H1 (cell line): ENCODE measurements around the gene ZSWIM4. TPM values are rescaled to one million over a fixed set of nuclear protein-coding genes. Genes with fewer than 3 reads are reported as not detected.

Experiments used
- CTCF ChIA-PET: fragments of 300-600 bp; sonication (Branson Sonifier 250); formaldehyde crosslinking; loops from one replicate; lab custom pipeline; 2021; ENCODE audit not compliant: partially characterized antibody; lab: Charles Lee
- POLR2A ChIA-PET: fragments of 300-600 bp; sonication (Branson Sonifier 250); formaldehyde crosslinking; loops from one replicate; lab custom pipeline; 2021; ENCODE audit warnings: inconsistent platforms; ENCODE audit not compliant: partially characterized antibody; lab: Charles Lee
- DNase-seq, 2 experiments: peaks; one replicate each; pipeline versions ENCODE4 v3.0.0 to v3.0.0-alpha.2; 2010 to 2022; ENCODE audit warnings: low spot score in 2 of 2, low read depth in 1 of 2, mixed read lengths in 1 of 2
- FAIRE-seq: peaks from 2 replicates; lab custom pipeline; 2011; peaks lifted over from hg19 to GRCh38; lab: Jason Lieb, UNC
- H2AFZ ChIP-seq: 2 replicates; pipeline ENCODE4 v1.8.1; 2012; ENCODE audit warnings: low read length, inconsistent platforms
- H2AK5ac ChIP-seq: 2 replicates; pipeline ENCODE4 v1.6.1; 2013; ENCODE audit warnings: low read depth, low read length
- H2BK120ac ChIP-seq: replicated peaks from 2 replicates; pipeline ENCODE3; 2013; ENCODE audit warnings: low read depth, low read length, inconsistent platforms
- H2BK12ac ChIP-seq: 2 replicates; pipeline ENCODE4 v1.6.1; 2013; ENCODE audit warnings: low read depth, low read length
- H2BK15ac ChIP-seq: 2 replicates; pipeline ENCODE4 v1.6.1; 2013; ENCODE audit warnings: low read length
- H2BK20ac ChIP-seq: 2 replicates; pipeline ENCODE4 v1.6.1; 2013; ENCODE audit warnings: low read length
- H2BK5ac ChIP-seq: 2 replicates; pipeline ENCODE4 v1.6.1; 2013; ENCODE audit warnings: low read depth, low read length
- H3K14ac ChIP-seq: 2 replicates; pipeline ENCODE4 v1.6.1; 2013; ENCODE audit warnings: inconsistent platforms; ENCODE audit not compliant: insufficient read length
- H3K18ac ChIP-seq: 2 replicates; pipeline ENCODE4 v1.6.1; 2013; ENCODE audit warnings: low read length; ENCODE audit errors: extremely low read depth
- H3K23ac ChIP-seq: 2 replicates; pipeline ENCODE4 v1.6.1; 2013; ENCODE audit warnings: inconsistent platforms; ENCODE audit not compliant: insufficient read length
- H3K23me2 ChIP-seq: 2 replicates; pipeline ENCODE4 v1.6.1; 2013; ENCODE audit warnings: low read depth, low read length
- H3K27ac ChIP-seq: 2 replicates; pipeline ENCODE4 v1.6.1; 2011; ENCODE audit warnings: low read depth, low read length, inconsistent platforms
- H3K27me3 ChIP-seq, 4 experiments: replicated peaks in 1 of 4; 1 replicate in 1 of 4; 2 replicates in 3 of 4; pipeline versions ENCODE4 v1.6.1 to v1.8.1; 2011 to 2013; ENCODE audit warnings: low read length in 3 of 4, mild to moderate bottlenecking in 3 of 4, inconsistent platforms in 2 of 4, mixed read lengths in 2 of 4, moderate library complexity in 1 of 4; ENCODE audit not compliant: control insufficient read depth in 3 of 4, insufficient read depth in 3 of 4; ENCODE audit errors: extremely low read depth in 1 of 4
- H3K36me3 ChIP-seq, 4 experiments: 2 replicates each; pipeline versions ENCODE4 v1.6.1 to v1.8.1; 2011 to 2013; ENCODE audit warnings: mild to moderate bottlenecking in 4 of 4, low read length in 3 of 4, moderate library complexity in 2 of 4, control low read depth in 1 of 4, inconsistent platforms in 1 of 4; ENCODE audit not compliant: insufficient read depth in 4 of 4, control insufficient read depth in 2 of 4
- H3K4ac ChIP-seq: replicated peaks from 2 replicates; pipeline ENCODE3; 2013; ENCODE audit warnings: low read length, low read depth, mixed read lengths, inconsistent platforms; ENCODE audit not compliant: insufficient read length
- H3K4me1 ChIP-seq, 4 experiments: replicated peaks in 1 of 4; 1 replicate in 1 of 4; 2 replicates in 3 of 4; pipeline versions ENCODE4 v1.6.1 to v1.8.1; 2011 to 2013; ENCODE audit warnings: low read length in 3 of 4, inconsistent platforms in 2 of 4, mixed read lengths in 1 of 4; ENCODE audit not compliant: insufficient read depth in 4 of 4, control insufficient read depth in 3 of 4
- H3K4me2 ChIP-seq, 2 experiments: 2 replicates each; pipeline versions ENCODE4 v1.6.1 to v1.8.1; 2011 to 2013; ENCODE audit warnings: low read depth in 2 of 2, low read length in 2 of 2, control low read depth in 1 of 2, inconsistent platforms in 1 of 2, mild to moderate bottlenecking in 1 of 2; ENCODE audit not compliant: insufficient read depth in 1 of 2
- H3K4me3 ChIP-seq, 4 experiments: fragments of 200-600, 300-600 bp in 1 of 4; sonication (generic), shearing (Covaris generic), sonication (Bioruptor Twin) in 1 of 4; 2 replicates each; pipeline versions ENCODE4 v1.5.1 to v1.8.1; 2011 to 2016; ENCODE audit warnings: low read length in 4 of 4, low read depth in 3 of 4, control low read depth in 2 of 4, inconsistent platforms in 2 of 4, mild to moderate bottlenecking in 2 of 4, mixed read lengths in 1 of 4, moderate library complexity in 1 of 4; ENCODE audit not compliant: insufficient read depth in 2 of 4; ENCODE audit errors: extremely low read depth in 1 of 4
- H3K56ac ChIP-seq: replicated peaks from 2 replicates; pipeline ENCODE3; 2013; ENCODE audit warnings: low read depth, mild to moderate bottlenecking, mixed read lengths, low read length, inconsistent platforms; ENCODE audit not compliant: insufficient read length
- H3K79me1 ChIP-seq: 2 replicates; pipeline ENCODE4 v1.6.1; 2013; ENCODE audit warnings: low read depth, low read length, control low read depth
- H3K79me2 ChIP-seq, 2 experiments: 2 replicates each; pipeline versions ENCODE4 v1.6.1 to v1.8.1; 2012 to 2013; ENCODE audit warnings: low read length in 2 of 2, mild to moderate bottlenecking in 2 of 2, inconsistent platforms in 1 of 2; ENCODE audit not compliant: insufficient read depth in 2 of 2, control insufficient read depth in 1 of 2
- H3K9ac ChIP-seq, 4 experiments: replicated peaks in 1 of 4; 1 replicate in 1 of 4; 2 replicates in 3 of 4; pipeline versions ENCODE4 v1.6.1 to v1.8.1; 2011 to 2013; ENCODE audit warnings: low read depth in 3 of 4, low read length in 3 of 4, control low read depth in 2 of 4, mild to moderate bottlenecking in 2 of 4, moderate library complexity in 2 of 4, inconsistent platforms in 1 of 4; ENCODE audit errors: extremely low read depth in 1 of 4
- H3K9me3 ChIP-seq, 2 experiments: 2 replicates each; pipeline versions ENCODE4 v1.6.1 to v1.8.1; 2012 to 2013; ENCODE audit warnings: mild to moderate bottlenecking in 2 of 2, moderate library complexity in 2 of 2, control low read depth in 1 of 2, inconsistent platforms in 1 of 2, low read depth in 1 of 2, low read length in 1 of 2, mixed read lengths in 1 of 2; ENCODE audit not compliant: insufficient read depth in 2 of 2
- H4K20me1 ChIP-seq, 2 experiments: replicated peaks in 1 of 2; 2 replicates each; pipeline versions ENCODE3 to v1.8.1; 2011 to 2013; ENCODE audit warnings: inconsistent platforms in 2 of 2, low read length in 2 of 2, mild to moderate bottlenecking in 1 of 2; ENCODE audit not compliant: insufficient read depth in 2 of 2, control insufficient read depth in 1 of 2
- H4K5ac ChIP-seq: 2 replicates; pipeline ENCODE4 v1.6.1; 2013; ENCODE audit warnings: low read length, low read depth, mixed read lengths, inconsistent platforms; ENCODE audit not compliant: insufficient read length
- H4K8ac ChIP-seq: 2 replicates; pipeline ENCODE4 v1.8.0; 2013; ENCODE audit warnings: mild to moderate bottlenecking, moderate library complexity, low read length, inconsistent platforms; ENCODE audit not compliant: insufficient read depth; ENCODE audit errors: extremely low read depth
- H4K91ac ChIP-seq: replicated peaks from 2 replicates; pipeline ENCODE3; 2013; ENCODE audit warnings: low read length, mixed read lengths, inconsistent platforms; ENCODE audit not compliant: insufficient read length
- ASH2L ChIP-seq: fragments of 200-600, 300-600 bp; sonication (generic); IDR thresholded peaks from one replicate; pipeline ENCODE4 v1.7.1; 2017; ENCODE audit warnings: low read length
- CEBPB ChIP-seq: IDR thresholded peaks from 2 replicates; pipeline ENCODE4 v1.6.1; 2012; ENCODE audit warnings: low read depth, low read length
- CHD1 ChIP-seq: IDR thresholded peaks from 2 replicates; pipeline ENCODE4 v1.6.1; 2012; ENCODE audit warnings: low read depth, low read length, improper control_type of control experiment
- CREB1 ChIP-seq: IDR thresholded peaks from 2 replicates; pipeline ENCODE4 v1.6.1; 2012; ENCODE audit warnings: inconsistent platforms
- JUND ChIP-seq: IDR thresholded peaks from 2 replicates; pipeline ENCODE4 v1.6.1; 2011; ENCODE audit warnings: mild to moderate bottlenecking, improper control_type of control experiment, low read length
- POU5F1 ChIP-seq: IDR thresholded peaks from 2 replicates; pipeline ENCODE4 v1.6.1; 2011; ENCODE audit warnings: low read depth, mild to moderate bottlenecking, low read length, moderate library complexity
- RFX5 ChIP-seq: IDR thresholded peaks from 2 replicates; pipeline ENCODE4 v1.6.1; 2011; ENCODE audit warnings: low read depth, low read length, improper control_type of control experiment, borderline replicate concordance
- RXRA ChIP-seq: IDR thresholded peaks from 2 replicates; pipeline ENCODE4 v1.6.1; 2011; ENCODE audit warnings: low read depth, mild to moderate bottlenecking, low read length, moderate library complexity; ENCODE audit not compliant: insufficient read depth
- SIRT6 ChIP-seq: IDR thresholded peaks from one replicate; pipeline ENCODE4 v1.7.1; 2012; ENCODE audit warnings: low read length, inconsistent platforms
- SP2 ChIP-seq: IDR thresholded peaks from 2 replicates; pipeline ENCODE4 v1.6.1; 2012; ENCODE audit warnings: mild to moderate bottlenecking, low read length, inconsistent platforms
- SP4 ChIP-seq: IDR thresholded peaks from 2 replicates; pipeline ENCODE4 v1.6.1; 2012; ENCODE audit warnings: low read length, inconsistent platforms
- TAF1 ChIP-seq: IDR thresholded peaks from 2 replicates; pipeline ENCODE4 v1.6.1; 2011; ENCODE audit warnings: mild to moderate bottlenecking, low read depth, low read length
- TAF7 ChIP-seq: optimal IDR thresholded peaks from 2 replicates; pipeline ENCODE3; 2011; ENCODE audit warnings: low read depth, mild to moderate bottlenecking, inconsistent platforms, low read length, moderate library complexity, borderline replicate concordance
- YY1 ChIP-seq: IDR thresholded peaks from 2 replicates; pipeline ENCODE4 v1.6.1; 2011; ENCODE audit warnings: low read depth, mild to moderate bottlenecking, low read length
- WGBS, 2 experiments: shearing (Covaris generic) in 1 of 2; methylation state at CpG; one replicate each; pipeline versions ENCODE4 v1.1.6 to v1.1.7; 2013 to 2015; ENCODE audit warnings: low lambda C conversion rate in 2 of 2, mixed read lengths in 2 of 2, inconsistent platforms in 1 of 2, low coverage in 1 of 2, missing lambda C conversion rate in 1 of 2; ENCODE audit not compliant: insufficient replicate concordance in 2 of 2, insufficient coverage in 1 of 2, insufficient read length in 1 of 2; ENCODE audit errors: extremely low coverage in 1 of 2, missing lambda C conversion rate in 1 of 2; 5-methylcytosine and 5-hydroxymethylcytosine counted together
- polyA plus RNA-seq, 7 experiments: library from polyadenylated mRNA; depleted of rRNA in 3 of 7; stranded (reverse) in 5 of 7; unstranded in 2 of 7; fragments of >200 nt in 5 of 7; fragments of 200-250 nt in 2 of 7; gene quantifications; 1 replicate in 5 of 7; 2 replicates in 1 of 7; 4 replicates in 1 of 7; pipeline versions ENCODE4 v1.2.1 to v1.2.3, GENCODE V29; 2011 to 2013; ENCODE audit warnings: missing spikeins in 2 of 7, mixed read lengths in 2 of 7
- total RNA-seq: library from RNA; stranded (reverse); fragmentation: NEBNext Ultra II Directional; extraction: Animal tissue kit (Norgen Biotek cat#: 25700); gene quantifications from 2 replicates; pipeline ENCODE4 v1.2.1, GENCODE V29; 2021
- TF ChIP-seq, protein P1 (sequence below): IDR thresholded peaks from 2 replicates; pipeline ENCODE4 v1.6.1; 2012; ENCODE audit warnings: low read length, inconsistent platforms

ZSWIM4 gene
- total and polyA plus RNA-seq, 2 of the 8 experiments (the other 6 are each of a cell fraction or from before 2014, with no cell fraction given): 12.2 to 31.1 TPM

DNA sequence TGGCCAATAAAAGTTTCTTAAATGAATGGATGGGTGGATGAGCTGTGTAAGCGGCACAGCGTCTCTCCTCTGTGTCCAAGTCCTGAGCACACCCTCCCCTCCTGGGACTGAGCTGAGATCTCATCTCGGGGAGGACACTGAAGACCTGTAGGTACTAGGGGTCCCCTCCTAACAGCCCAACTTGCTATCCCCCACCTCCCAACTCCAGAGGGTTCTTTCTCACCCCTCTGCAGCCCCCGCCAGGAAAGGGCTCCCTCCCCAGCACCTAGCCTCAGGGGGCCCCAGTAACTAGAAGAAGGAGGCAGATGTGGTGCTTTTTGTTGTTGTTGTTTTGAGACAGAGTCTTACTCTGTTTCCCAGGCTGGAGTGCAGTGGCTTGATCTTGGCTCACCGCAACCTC lies 80.6 kb downstream of the ZSWIM4 start:
- Histone ChIP-seq H4K20me1 (peaks cover 0 to 9% of the 10 kb centered on the region in 2 experiments), H3K4me2 (no peak overlapping the region), H3K27me3 (peaks cover 36 to 64% (median 50%) of the 10 kb centered on the region in 4 experiments), H3K23ac (no peak overlapping the region), H3K79me1 (no peaks in the 10 kb centered on the region), H3K4ac (no peak overlapping the region), H2AFZ (no peak overlapping the region), H4K8ac (no peak overlapping the region), H2BK120ac (no peak overlapping the region), H4K91ac (no peak overlapping the region), H2BK15ac (no peak overlapping the region), H3K23me2 (no peaks in the 10 kb centered on the region), H2BK20ac (no peak overlapping the region), H3K14ac (no peak overlapping the region), H3K56ac (no peak overlapping the region), H3K18ac (no peak overlapping the region), H3K9ac (no peak overlapping the region), H3K27ac (no peak overlapping the region), H3K9me3 (no peaks in the 10 kb centered on the region), H3K79me2 (no peaks in the 10 kb centered on the region), H2BK5ac (no peak overlapping the region), H3K36me3 (no peaks in the 10 kb centered on the region), H2BK12ac (no peak overlapping the region), H3K4me3 (no peak overlapping the region), H2AK5ac (no peak overlapping the region), H4K5ac (no peak overlapping the region), H3K4me1 (peaks cover 0 to 6% (median 5%) of the 10 kb centered on the region in 4 experiments; a peak in 6 of 7 replicates)
- WGBS, 2 experiments: 89% methylated on average over 5 of the region's 5 CpGs; no CpG with 5 or more reads in 1 of the 2 experiments
- DNase-seq: no peak
- FAIRE-seq: no peak
- ChIA-PET POLR2A (interaction anchor here (0.6 to 1.0 kb wide), 4 partner anchors 29 to 1464 kb away, joined by 3 read pairs; partner anchors contain the start of gene C19orf53), CTCF (interaction anchor here (0.6 to 1.8 kb wide), 7 partner anchors 9 to 624 kb away, joined by 3 to 4 read pairs (median 3); no protein-coding TSS in a partner anchor)
- TF ChIP-seq RFX5 (no peak), CEBPB (no peak), ASH2L (no peak), TAF1 (no peak), JUND (no peak), SIRT6 (no peak), RXRA (no peak), CHD1 (no peak), POU5F1 (no peak), YY1 (no peak), TAF7 (no peak), SP2 (no peak), SP4 (no peak), CREB1 (no peak)
- TF ChIP-seq, protein P1, sequence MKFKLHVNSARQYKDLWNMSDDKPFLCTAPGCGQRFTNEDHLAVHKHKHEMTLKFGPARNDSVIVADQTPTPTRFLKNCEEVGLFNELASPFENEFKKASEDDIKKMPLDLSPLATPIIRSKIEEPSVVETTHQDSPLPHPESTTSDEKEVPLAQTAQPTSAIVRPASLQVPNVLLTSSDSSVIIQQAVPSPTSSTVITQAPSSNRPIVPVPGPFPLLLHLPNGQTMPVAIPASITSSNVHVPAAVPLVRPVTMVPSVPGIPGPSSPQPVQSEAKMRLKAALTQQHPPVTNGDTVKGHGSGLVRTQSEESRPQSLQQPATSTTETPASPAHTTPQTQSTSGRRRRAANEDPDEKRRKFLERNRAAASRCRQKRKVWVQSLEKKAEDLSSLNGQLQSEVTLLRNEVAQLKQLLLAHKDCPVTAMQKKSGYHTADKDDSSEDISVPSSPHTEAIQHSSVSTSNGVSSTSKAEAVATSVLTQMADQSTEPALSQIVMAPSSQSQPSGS: no peak
